AG04449 (cell line): ENCODE data around the gene LSM4.

Experiments used
- CTCF ChIA-PET: fragments of 350-600 bp; formaldehyde crosslinking; extraction: SDS; loops from one replicate; lab custom pipeline; 2021; ENCODE audit warnings: antibody characterized with exemption; lab: Yijun Ruan, JAX
- POLR2A ChIA-PET: fragments of 400-600, 350-600 bp; formaldehyde crosslinking; extraction: SDS; loops from one replicate; lab custom pipeline; 2020; ENCODE audit warnings: antibody characterized with exemption, inconsistent platforms; lab: Yijun Ruan, JAX
- DNase-seq: peaks from one replicate; pipeline ENCODE4 v3.0.0-alpha.2; 2010; ENCODE audit warnings: low read depth, low spot score
- H3K4me3 ChIP-seq: 2 replicates; pipeline ENCODE4 v1.5.1; 2011; ENCODE audit warnings: low read depth, mild to moderate bottlenecking, control low read depth, low read length
- TF ChIP-seq, protein P1 (sequence below): IDR thresholded peaks from one replicate; pipeline ENCODE4 v1.5.1; 2011; ENCODE audit warnings: mild to moderate bottlenecking, moderate library complexity, low read length, control low read depth, inconsistent platforms; ENCODE audit not compliant: insufficient read depth; ENCODE audit errors: missing control alignments

LSM4 gene

DNA sequence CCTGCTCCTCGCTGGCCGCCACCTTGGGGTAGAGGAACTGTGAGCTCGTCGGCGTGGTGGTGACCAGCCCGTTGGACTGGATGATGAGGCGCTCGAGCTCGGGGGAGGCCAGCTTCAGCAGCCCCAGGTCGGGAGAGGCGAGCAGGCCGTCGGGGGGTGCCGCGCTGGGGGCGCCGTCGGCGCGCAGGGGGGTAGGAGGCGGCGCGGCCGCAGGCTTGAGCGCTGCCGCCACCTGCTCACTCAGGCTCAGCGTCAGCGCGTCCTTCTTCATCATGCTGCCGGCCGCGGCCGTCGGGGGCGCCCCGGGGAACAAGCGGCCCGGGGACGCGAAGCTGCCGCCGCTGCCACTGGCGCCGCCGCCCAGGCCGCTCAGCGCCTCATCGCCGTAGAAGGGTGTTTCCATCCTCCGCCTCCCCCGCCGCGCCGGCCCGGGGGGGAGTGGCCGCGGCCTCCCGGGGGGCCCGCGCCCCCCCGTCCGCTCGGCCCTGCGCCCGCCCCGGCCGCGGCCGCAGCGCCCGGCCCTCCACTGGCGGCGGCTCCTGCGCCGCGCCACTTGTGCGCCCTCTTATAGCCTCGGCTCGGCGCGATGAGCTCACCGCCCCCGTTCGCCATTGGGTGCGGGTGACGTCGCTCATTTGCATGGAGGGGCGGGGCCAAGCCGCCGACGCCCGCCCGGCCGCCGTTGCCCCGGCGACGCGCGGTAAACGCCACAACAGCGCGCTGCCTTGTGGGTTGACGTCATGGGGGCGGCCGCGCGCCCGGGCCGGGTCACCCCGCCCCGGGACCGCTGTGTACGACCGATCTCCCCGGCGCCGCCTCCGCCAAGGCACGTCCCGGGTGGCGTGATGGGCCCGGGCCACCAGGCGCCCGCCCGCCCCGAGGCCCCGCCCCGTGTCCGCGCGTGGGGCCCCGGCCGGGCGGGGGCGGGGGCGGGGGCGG, 41.5 kb downstream of the LSM4 start, which contains the start of gene JUND:
Gene JUND (minus strand): TSS at position 541 of the 939 bp plus-strand sequence. CDS start 138 bp downstream, at position 403.
- H3K4me3 ChIP-seq: peak within 1 kb of the TSS; percentile 94
- ChIA-PET POLR2A (interaction anchor here (0.5 to 6.9 kb wide), 36 partner anchors 9 to 277 kb away, joined by 3 to 146 read pairs (median 5); partner anchors contain the start of genes GDF15, KXD1, LSM4 and MPV17L2), CTCF (interaction anchor here (0.5 to 9.8 kb wide), 12 partner anchors 10 to 133 kb away, joined by 3 to 321 read pairs (median 18); partner anchors contain the start of genes LSM4, MPV17L2, PGPEP1 and SSBP4)
- DNase-seq: peak; percentile 72
- TF ChIP-seq, protein P1, sequence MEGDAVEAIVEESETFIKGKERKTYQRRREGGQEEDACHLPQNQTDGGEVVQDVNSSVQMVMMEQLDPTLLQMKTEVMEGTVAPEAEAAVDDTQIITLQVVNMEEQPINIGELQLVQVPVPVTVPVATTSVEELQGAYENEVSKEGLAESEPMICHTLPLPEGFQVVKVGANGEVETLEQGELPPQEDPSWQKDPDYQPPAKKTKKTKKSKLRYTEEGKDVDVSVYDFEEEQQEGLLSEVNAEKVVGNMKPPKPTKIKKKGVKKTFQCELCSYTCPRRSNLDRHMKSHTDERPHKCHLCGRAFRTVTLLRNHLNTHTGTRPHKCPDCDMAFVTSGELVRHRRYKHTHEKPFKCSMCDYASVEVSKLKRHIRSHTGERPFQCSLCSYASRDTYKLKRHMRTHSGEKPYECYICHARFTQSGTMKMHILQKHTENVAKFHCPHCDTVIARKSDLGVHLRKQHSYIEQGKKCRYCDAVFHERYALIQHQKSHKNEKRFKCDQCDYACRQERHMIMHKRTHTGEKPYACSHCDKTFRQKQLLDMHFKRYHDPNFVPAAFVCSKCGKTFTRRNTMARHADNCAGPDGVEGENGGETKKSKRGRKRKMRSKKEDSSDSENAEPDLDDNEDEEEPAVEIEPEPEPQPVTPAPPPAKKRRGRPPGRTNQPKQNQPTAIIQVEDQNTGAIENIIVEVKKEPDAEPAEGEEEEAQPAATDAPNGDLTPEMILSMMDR: no peak

DNA sequence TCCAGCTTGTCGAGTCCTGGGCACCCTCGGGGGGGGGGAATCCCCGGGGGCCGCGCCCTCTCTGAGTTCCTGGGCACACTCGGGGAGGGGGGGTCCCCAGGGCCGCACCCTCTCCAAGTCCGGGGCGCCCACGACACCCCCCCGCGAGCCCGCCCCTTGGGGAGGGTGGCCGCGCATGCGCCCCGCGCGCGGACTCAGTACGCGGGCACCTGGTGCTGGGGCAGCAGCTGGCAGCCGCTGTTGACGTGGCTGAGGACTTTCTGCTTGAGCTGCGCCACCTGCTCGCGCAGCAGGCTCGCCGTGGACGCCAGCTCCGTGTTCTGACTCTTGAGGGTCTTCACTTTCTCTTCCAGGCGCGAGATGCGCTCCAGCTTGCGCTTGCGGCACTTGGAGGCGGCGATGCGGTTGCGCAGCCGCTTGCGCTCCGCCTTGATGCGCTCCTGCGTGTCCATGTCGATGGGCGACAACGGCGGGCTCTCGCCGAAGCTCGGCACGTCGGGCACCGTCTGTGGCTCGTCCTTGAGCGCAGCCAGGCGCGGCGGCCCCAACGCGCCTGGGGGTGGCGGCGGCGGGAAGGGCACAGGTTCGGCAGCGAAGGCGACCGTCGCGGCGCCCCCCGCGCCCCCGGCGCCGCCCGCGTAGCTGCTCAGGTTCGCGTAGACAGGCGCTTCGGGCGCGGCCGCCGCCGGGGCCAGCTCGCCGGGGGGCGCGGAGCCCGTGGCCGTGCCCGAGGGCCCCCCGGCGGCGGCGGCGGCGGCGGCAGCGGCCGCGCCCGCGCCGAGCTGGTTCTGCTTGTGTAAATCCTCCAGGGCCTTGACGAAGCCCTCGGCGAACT, 42.4 kb downstream of the LSM4 start:
- POLR2A ChIA-PET: interaction anchor here (0.7 to 6.9 kb wide), 25 partner anchors 11 to 240 kb away, joined by 3 to 146 read pairs (median 8); partner anchors contain the start of genes GDF15, LSM4, MPV17L2 and PGPEP1
- TF ChIP-seq, protein P1: no peak
- H3K4me3 ChIP-seq: peak overlapping the region; percentile 94
- no peak for DNase-seq
- CTCF ChIA-PET: interaction anchor here (0.7 to 9.8 kb wide), 32 partner anchors 8 to 184 kb away, joined by 3 to 321 read pairs (median 10); partner anchors contain the start of genes LSM4, MPV17L2, PDE4C and PGPEP1

DNA sequence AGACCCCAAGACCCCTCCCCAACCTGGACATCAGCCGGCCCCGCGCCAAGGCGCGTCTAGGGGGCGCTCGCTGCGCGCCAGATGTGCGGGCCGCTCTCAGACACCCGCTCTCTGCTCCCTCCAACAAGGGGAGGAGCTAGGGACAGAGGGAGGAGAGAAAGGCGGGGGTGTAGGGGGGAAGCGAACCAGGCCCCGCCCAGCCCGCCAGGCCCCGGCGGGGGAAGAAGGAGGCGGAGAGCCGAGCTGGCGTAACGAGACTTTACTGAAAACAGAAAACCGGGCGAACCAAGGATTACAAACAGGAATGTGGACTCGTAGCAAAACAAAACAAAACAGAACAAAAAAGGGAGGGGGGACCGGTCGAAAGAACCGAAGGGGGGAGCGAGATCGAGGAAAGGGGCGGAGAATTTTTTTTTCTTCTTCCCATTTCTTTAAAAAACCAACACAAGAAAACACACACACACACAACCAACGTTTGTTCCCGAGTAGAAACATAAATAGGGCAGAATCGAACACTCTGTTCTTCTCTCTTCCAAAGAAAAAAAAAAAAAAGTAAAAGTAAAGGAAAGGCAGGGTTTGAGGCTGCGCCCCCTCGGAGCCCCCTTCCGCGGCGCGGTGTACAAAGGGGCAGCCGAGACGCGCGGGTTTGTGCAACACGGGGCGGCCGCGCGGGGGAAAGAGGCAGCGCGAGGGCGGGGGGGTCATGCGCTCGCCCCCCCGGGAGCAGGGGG, 43.2 kb downstream of the LSM4 start:
- DNase-seq: peak; percentile 60
- ChIA-PET CTCF (interaction anchor here (0.7 to 9.8 kb wide), 51 partner anchors 9 to 208 kb away, joined by 3 to 321 read pairs (median 7); partner anchors contain the start of genes LSM4, MPV17L2, PDE4C and PGPEP1), POLR2A (interaction anchor here (0.7 to 6.9 kb wide), 18 partner anchors 11 to 166 kb away, joined by 3 to 146 read pairs (median 14); partner anchors contain the start of genes GDF15, LSM4, MPV17L2 and PGPEP1)
- TF ChIP-seq, protein P1: peak; percentile 88
- H3K4me3 ChIP-seq: peak overlapping the region; percentile 94

DNA sequence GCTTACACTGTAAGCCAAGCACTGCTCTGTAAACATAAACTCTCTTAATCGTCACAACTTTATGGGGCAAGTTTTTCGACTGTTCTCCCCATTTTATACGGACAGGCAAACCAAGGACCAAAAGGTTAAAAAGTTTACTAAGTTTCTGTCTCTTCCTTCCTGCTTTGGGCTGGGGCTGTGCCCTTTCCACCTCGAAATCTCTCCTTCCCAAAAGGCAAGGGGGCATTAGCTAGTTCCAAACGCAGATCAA, 43.7 kb downstream of the LSM4 start:
- POLR2A ChIA-PET: interaction anchor here (0.9 to 6.9 kb wide), 10 partner anchors 10 to 108 kb away, joined by 3 to 146 read pairs (median 20); partner anchors contain the start of genes GDF15, LSM4 and MPV17L2
- TF ChIP-seq, protein P1: no peak
- H3K4me3 ChIP-seq: peak overlapping the region; percentile 94

DNA sequence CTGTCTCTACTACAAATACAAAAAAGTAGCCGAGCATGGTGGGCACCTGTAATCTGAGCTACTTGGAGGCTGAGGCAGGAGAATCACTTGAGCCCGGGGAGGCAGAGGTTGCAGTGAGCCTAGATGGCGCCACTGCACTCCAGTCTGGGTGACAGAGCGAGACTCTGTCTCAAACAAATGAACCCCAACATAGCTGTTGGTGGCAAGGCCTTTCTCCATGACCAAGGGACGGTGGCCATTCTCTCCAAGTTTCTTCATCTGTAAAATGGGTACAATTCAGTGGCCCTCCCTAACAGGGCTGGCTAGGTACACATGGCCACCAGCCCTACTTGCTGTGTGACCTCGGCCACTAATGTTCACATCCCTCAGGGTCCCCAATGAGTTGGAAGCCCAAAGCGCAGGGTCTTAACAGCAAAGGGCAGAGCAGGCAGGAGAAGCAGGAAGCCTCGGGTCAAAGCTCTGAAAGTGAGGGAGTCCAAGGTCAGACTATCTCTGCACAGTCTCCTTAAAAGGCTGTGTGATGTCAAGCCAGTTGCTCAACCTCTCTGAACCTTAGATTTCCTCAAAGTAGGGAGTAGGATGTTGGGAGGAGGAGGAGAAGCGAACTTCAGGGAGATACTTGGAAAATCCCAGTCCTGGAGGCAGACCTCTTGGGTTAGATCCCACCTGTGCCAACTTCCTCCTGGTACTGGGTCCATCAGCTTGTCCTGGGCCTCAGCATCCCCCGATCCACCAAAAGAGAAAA, 44.2 kb downstream of the LSM4 start:
- DNase-seq: no peak
- ChIA-PET POLR2A (interaction anchor here (0.9 to 6.9 kb wide), 9 partner anchors 13 to 109 kb away, joined by 3 to 146 read pairs (median 18); partner anchors contain the start of genes GDF15, LSM4 and MPV17L2), CTCF (interaction anchor here (0.7 to 9.8 kb wide), 51 partner anchors 8 to 207 kb away, joined by 3 to 321 read pairs (median 6); partner anchors contain the start of genes LSM4, MPV17L2, PDE4C and PGPEP1)
- TF ChIP-seq, protein P1: peak; percentile 27
- peak overlapping the region; percentile 94 for H3K4me3 ChIP-seq

More for the DNA sequence above, 43.7 kb downstream of the LSM4 start:
- CTCF ChIA-PET: interaction anchor here (0.7 to 9.8 kb wide), 51 partner anchors 10 to 208 kb away, joined by 3 to 321 read pairs (median 6); partner anchors contain the start of genes LSM4, MPV17L2, PDE4C and PGPEP1
- no peak for DNase-seq
